Measurements from ENCODE around the gene GPR152.

The GPR152 gene

DNA sequence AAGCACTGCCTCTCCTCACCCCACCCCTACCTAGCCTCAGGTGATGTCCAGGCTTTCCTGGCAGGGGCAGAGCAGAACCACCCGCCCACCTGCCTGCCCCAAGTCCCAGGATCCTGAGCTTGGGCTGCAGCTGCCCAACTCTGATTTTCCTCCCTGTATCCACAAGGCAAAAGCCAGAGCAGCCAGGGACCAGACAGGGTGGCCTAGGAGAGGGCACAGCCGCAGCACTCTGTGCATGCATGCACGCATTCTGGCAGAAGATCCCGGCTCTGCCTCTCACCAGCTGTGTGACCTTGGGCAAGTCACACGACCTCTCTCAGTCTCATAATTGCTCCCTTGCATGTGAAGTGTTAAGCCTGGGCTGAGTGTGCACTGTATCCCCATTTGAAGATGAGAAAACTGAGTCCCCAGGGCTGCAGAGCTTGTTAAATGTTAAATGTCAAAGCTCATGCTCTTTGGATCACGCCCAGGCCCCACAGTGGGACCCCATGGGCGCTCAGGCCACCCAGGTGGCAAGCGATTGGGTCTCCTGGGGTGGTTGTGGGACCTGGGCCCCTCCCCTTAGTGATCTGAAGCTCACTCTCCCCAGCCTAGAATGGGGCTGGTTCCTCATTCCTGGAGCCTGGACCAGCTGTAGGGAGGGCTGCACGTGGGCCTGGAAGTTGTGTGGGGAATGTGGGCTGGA lies 39.9 kb downstream of the GPR152 start:
- no peak for TF ChIP-seq CTCF (IDR thresholded peaks at IDR 0.05; ENCODE audit: low read length, missing control alignments)

DNA sequence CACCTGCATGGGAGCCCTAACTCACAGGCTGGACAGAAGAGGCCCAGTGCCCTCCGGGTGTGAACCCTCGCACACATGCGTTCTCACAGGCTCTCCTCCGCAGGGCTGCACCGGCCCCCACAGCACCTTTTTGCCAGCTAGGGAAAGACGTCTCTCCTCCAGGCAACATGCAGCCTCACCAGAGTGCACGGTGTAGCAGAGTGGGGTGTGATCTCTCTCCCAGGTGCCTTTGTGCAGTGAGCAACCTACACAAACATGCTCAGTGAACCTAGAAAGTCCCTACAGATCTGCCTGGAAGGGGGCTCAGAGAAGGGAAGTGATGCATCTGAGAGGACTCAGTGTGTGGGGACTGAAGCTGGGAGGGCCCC lies 40.8 kb downstream of the GPR152 start:
- no peak overlapping the region for H3K4me3 ChIP-seq (replicated peaks; ENCODE audit: low read depth, low read length)
- no peak for DNase-seq (ENCODE audit: low read depth)
- TF ChIP-seq CTCF (IDR thresholded peaks at IDR 0.05; ENCODE audit: low read length, missing control alignments), result no peak

More for the DNA sequence above, 39.9 kb downstream of the GPR152 start:
- H3K4me3 ChIP-seq (replicated peaks; ENCODE audit: low read depth, low read length), result no peak overlapping the region
- no peak for DNase-seq (ENCODE audit: low read depth)

- H3K4me3 ChIP-seq (replicated peaks; ENCODE audit: low read depth, low read length), result no peak overlapping the region
- no peak for TF ChIP-seq CTCF (IDR thresholded peaks at IDR 0.05; ENCODE audit: low read length, missing control alignments)
- no peak for DNase-seq (ENCODE audit: low read depth)
Observed at GRCh38 chr11:67410984-67411784, 41.3 kb downstream of the GPR152 start.

DNA sequence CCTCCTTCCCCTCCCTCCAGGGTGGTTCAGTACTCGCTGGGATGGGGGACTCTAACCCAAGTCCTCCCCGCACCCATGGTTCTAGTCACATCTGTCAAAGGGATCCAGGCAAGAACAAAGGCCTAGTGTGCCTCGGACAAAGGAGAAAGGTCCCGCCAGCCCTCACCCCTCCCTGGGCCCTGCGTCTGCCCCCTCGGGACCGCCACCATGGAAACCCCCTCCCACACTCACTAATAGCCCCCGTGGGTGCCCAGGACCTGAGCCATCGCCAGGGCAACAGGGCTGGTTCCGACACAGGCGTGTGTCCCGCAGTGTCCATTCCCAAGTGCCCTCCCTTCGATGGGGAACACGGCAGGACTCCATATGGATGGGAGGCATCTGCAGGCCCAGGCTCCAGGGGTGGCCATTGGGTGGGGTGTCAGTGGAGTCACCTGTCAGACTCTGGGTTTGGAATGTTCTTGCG lies 42.1 kb downstream of the GPR152 start:
- no peak overlapping the region for H3K4me3 ChIP-seq (replicated peaks; ENCODE audit: low read depth, low read length)
- TF ChIP-seq CTCF (IDR thresholded peaks at IDR 0.05; ENCODE audit: low read length, missing control alignments), result no peak
- DNase-seq (ENCODE audit: low read depth), result no peak

DNA sequence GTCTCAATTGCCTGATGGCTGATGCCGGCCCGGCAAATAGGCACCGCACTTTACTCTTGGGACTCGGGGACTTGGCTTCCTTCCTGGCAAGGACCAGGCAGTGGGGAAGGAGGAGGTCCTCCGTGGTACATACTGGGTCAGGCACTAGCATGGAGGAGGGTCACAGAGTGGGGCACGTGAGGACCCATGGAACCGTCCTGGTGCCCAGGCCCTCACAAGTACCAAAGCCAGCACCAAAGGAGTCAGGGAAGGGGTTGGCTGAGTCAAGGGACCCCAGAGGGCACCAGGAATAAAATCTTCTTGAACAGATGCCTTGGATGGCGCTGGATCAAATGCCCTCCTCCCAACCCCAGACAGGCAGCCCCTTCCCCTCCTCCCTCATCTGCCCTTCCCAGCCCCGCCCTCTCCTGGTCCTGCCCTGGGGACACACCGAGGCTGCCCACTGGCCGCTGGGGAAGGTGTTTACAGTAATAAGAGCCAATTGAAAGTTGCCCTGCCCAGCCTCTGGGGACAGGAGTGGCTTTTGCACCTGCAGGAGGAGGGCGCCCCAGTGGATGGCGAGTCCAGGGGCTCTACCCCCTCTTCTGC lies 42.7 kb downstream of the GPR152 start:
- DNase-seq (ENCODE audit: low read depth), result no peak
- no peak for TF ChIP-seq CTCF (IDR thresholded peaks at IDR 0.05; ENCODE audit: low read length, missing control alignments)
- no peak overlapping the region for H3K4me3 ChIP-seq (replicated peaks; ENCODE audit: low read depth, low read length)

DNA sequence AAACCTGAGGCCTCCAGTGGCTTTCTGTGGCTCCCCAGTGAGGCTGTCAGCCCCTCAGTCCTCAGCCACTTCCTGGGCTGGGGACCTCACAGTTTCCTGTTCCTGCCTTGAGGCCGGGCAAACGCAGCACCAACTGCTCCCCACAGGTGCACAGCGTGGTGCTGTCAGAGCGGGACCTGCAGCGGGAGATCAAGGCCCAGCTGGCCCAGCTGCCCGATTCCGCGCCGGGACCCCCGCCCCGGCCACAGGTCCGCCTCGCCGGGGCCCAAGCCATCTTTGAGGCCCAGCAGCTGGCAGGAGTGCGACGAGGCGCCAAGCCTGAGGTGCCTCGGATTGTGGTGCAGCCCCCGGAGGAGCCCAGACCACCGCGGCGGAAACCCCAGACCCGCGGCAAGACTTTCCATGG lies 43.3 kb downstream of the GPR152 start:
- no peak for TF ChIP-seq CTCF (IDR thresholded peaks at IDR 0.05; ENCODE audit: low read length, missing control alignments)
- H3K4me3 ChIP-seq (replicated peaks; ENCODE audit: low read depth, low read length), result no peak overlapping the region
- no peak for DNase-seq (ENCODE audit: low read depth)

Measured in fibroblast of pulmonary artery (primary cell).